Measurements from ENCODE around the gene SERTAD1.
"Not testable (repeated sequence)": the region's sequence is repeated elsewhere in the genome, so short reads cannot be mapped to it uniquely, and the experiment has no call there.

The SERTAD1 gene

GRCh38 chr19:40458597-40458974, 32.8 kb upstream of the SERTAD1 start:
- H3K27ac ChIP-seq (ENCODE audit: low read depth, low read length): no peak overlapping the region
- no peaks in the 10 kb centered on the region for H3K27me3 ChIP-seq (ENCODE audit: low read length)
- H3K36me3 ChIP-seq (ENCODE audit: low read length): no peaks in the 10 kb centered on the region
- H4K20me1 ChIP-seq (ENCODE audit: low read depth, low read length): no peaks in the 10 kb centered on the region
- H3K79me2 ChIP-seq (ENCODE audit: insufficient read depth, low read length): no peaks in the 10 kb centered on the region
- H3K9ac ChIP-seq (ENCODE audit: low read length): no peak overlapping the region
- H3K4me2 ChIP-seq (ENCODE audit: low read depth, low read length, poor library complexity, severe bottlenecking): no peak overlapping the region
- H3F3A ChIP-seq (ENCODE audit: insufficient read depth): no peaks in the 10 kb centered on the region
- H2AFZ ChIP-seq (ENCODE audit: low read depth, low read length, severe bottlenecking): no peak overlapping the region
- H3K9me3 ChIP-seq (ENCODE audit: insufficient read depth, low read length): no peaks in the 10 kb centered on the region
- TF ChIP-seq EZH2phosphoT487 (conservative IDR thresholded peaks at IDR 0.05; ENCODE audit: low read length) (no peak), CTCF (IDR thresholded peaks at IDR 0.05; ENCODE audit: insufficient read depth, low read length, poor library complexity, severe bottlenecking) (no peak)
- no peaks in the 10 kb centered on the region for H3K9me2 ChIP-seq (replicated peaks; ENCODE audit: insufficient read depth, low read length)
- no peak overlapping the region for H3K4me3 ChIP-seq (ENCODE audit: insufficient read depth, low read length, poor library complexity, severe bottlenecking)

GRCh38 chr19:40457953-40458596, 32.3 kb upstream of the SERTAD1 start:
- no peaks in the 10 kb centered on the region for H3K27me3 ChIP-seq (ENCODE audit: low read length)
- TF ChIP-seq CTCF (IDR thresholded peaks at IDR 0.05; ENCODE audit: insufficient read depth, low read length, poor library complexity, severe bottlenecking) (no peak), EZH2phosphoT487 (conservative IDR thresholded peaks at IDR 0.05; ENCODE audit: low read length) (no peak)
- H4K20me1 ChIP-seq (ENCODE audit: low read depth, low read length): no peaks in the 10 kb centered on the region
- no peak overlapping the region for H3K4me2 ChIP-seq (ENCODE audit: low read depth, low read length, poor library complexity, severe bottlenecking)
- no peaks in the 10 kb centered on the region for H3K36me3 ChIP-seq (ENCODE audit: low read length)
- H3K9ac ChIP-seq (ENCODE audit: low read length): no peak overlapping the region
- H3K79me2 ChIP-seq (ENCODE audit: insufficient read depth, low read length): no peaks in the 10 kb centered on the region
- no peaks in the 10 kb centered on the region for H3K9me3 ChIP-seq (ENCODE audit: insufficient read depth, low read length)
- H3K27ac ChIP-seq (ENCODE audit: low read depth, low read length): no peak overlapping the region
- H3K9me2 ChIP-seq (replicated peaks; ENCODE audit: insufficient read depth, low read length): no peaks in the 10 kb centered on the region
- H3F3A ChIP-seq (ENCODE audit: insufficient read depth): no peaks in the 10 kb centered on the region
- no peak overlapping the region for H2AFZ ChIP-seq (ENCODE audit: low read depth, low read length, severe bottlenecking)
- H3K4me3 ChIP-seq (ENCODE audit: insufficient read depth, low read length, poor library complexity, severe bottlenecking): no peak overlapping the region

- no peak for TF ChIP-seq CTCF (IDR thresholded peaks at IDR 0.05; ENCODE audit: insufficient read depth, low read length, poor library complexity, severe bottlenecking)
- TF ChIP-seq EZH2phosphoT487 (conservative IDR thresholded peaks at IDR 0.05; ENCODE audit: low read length): no peak
- H3K4me2 ChIP-seq (ENCODE audit: low read depth, low read length, poor library complexity, severe bottlenecking): no peak overlapping the region
- no peak overlapping the region for H2AFZ ChIP-seq (ENCODE audit: low read depth, low read length, severe bottlenecking)
- no peak overlapping the region for H3K9ac ChIP-seq (ENCODE audit: low read length)
- no peaks in the 10 kb centered on the region for H3K9me3 ChIP-seq (ENCODE audit: insufficient read depth, low read length)
- H4K20me1 ChIP-seq (ENCODE audit: low read depth, low read length): no peaks in the 10 kb centered on the region
- H3K36me3 ChIP-seq (ENCODE audit: low read length): no peaks in the 10 kb centered on the region
- no peaks in the 10 kb centered on the region for H3K79me2 ChIP-seq (ENCODE audit: insufficient read depth, low read length)
- no peak overlapping the region for H3K27ac ChIP-seq (ENCODE audit: low read depth, low read length)
- no peak overlapping the region for H3K4me3 ChIP-seq (ENCODE audit: insufficient read depth, low read length, poor library complexity, severe bottlenecking)
- no peaks in the 10 kb centered on the region for H3K27me3 ChIP-seq (ENCODE audit: low read length)
- H3F3A ChIP-seq (ENCODE audit: insufficient read depth): no peaks in the 10 kb centered on the region
- no peaks in the 10 kb centered on the region for H3K9me2 ChIP-seq (replicated peaks; ENCODE audit: insufficient read depth, low read length)
Observed at GRCh38 chr19:40457048-40457447, 31.3 kb upstream of the SERTAD1 start.

- not testable (repeated sequence) for H3K36me3 ChIP-seq (ENCODE audit: low read length); H3F3A ChIP-seq (ENCODE audit: insufficient read depth); H3K4me2 ChIP-seq (ENCODE audit: low read depth, low read length, poor library complexity, severe bottlenecking); H4K20me1 ChIP-seq (ENCODE audit: low read depth, low read length); H3K9me2 ChIP-seq (replicated peaks; ENCODE audit: insufficient read depth, low read length); H3K4me3 ChIP-seq (ENCODE audit: insufficient read depth, low read length, poor library complexity, severe bottlenecking); H3K9me3 ChIP-seq (ENCODE audit: insufficient read depth, low read length); H2AFZ ChIP-seq (ENCODE audit: low read depth, low read length, severe bottlenecking); H3K79me2 ChIP-seq (ENCODE audit: insufficient read depth, low read length); H3K27me3 ChIP-seq (ENCODE audit: low read length); H3K27ac ChIP-seq (ENCODE audit: low read depth, low read length); H3K9ac ChIP-seq (ENCODE audit: low read length)
Observed at GRCh38 chr19:40453943-40454342, 28.2 kb upstream of the SERTAD1 start.

All from SU-DHL-6 (cell line).